K562 (cell line): Measurements from ENCODE around the gene FHDC1. TPM values are rescaled to one million over a fixed set of nuclear protein-coding genes. Genes with fewer than 3 reads are reported as not detected.

Experiments
- CBFA2T2 ChIP-seq: fragments of 450-650 bp; conservative IDR thresholded peaks from 2 replicates; pipeline ENCODE4 v1.6.1; 2017; ENCODE audit warnings: mild to moderate bottlenecking
- CBFA2T3 ChIP-seq: fragments of 450-650 bp; IDR thresholded peaks from 2 replicates; pipeline ENCODE4 v1.6.1; 2017
- CCNT2 ChIP-seq: IDR thresholded peaks from 2 replicates; pipeline ENCODE4 v1.6.1; 2011; ENCODE audit warnings: borderline replicate concordance, low read depth, mild to moderate bottlenecking, moderate library complexity, mixed read lengths, low read length; ENCODE audit not compliant: insufficient read length; ENCODE audit errors: extremely low read depth
- CREB3 ChIP-seq: fragments of 450-650 bp; conservative IDR thresholded peaks from 2 replicates; pipeline ENCODE4 v1.6.1; 2016; ENCODE audit warnings: missing genetic modification characterization, low read depth, mild to moderate bottlenecking, missing compliant biosample characterization, moderate library complexity
- DPF2 ChIP-seq: fragments of 450-650 bp; IDR thresholded peaks from 2 replicates; pipeline ENCODE4 v1.6.1; 2016
- ELK3 ChIP-seq: fragments of 450-650 bp; formaldehyde crosslinking; IDR thresholded peaks from 2 replicates; pipeline ENCODE4 v1.4.0; 2020; ENCODE audit warnings: mild to moderate bottlenecking
- EP300 ChIP-seq: IDR thresholded peaks from 2 replicates; pipeline ENCODE4 v1.6.1; 2012; ENCODE audit warnings: low read length, improper control_type of control experiment
- GABPB1 ChIP-seq: sonication (generic); formaldehyde crosslinking; IDR thresholded peaks from 2 replicates; pipeline ENCODE4 v1.8.0; 2022; ENCODE audit warnings: mild to moderate bottlenecking, missing genetic modification reagents
- HLTF ChIP-seq: fragments of 450-650 bp; IDR thresholded peaks from 2 replicates; pipeline ENCODE4 v1.6.1; 2016
- JUNB ChIP-seq: fragments of 450-650 bp; formaldehyde crosslinking; conservative IDR thresholded peaks from 2 replicates; pipeline ENCODE4 v1.4.0; 2020; ENCODE audit warnings: mild to moderate bottlenecking
- KAT8 ChIP-seq: fragments of 450-650 bp; IDR thresholded peaks from 2 replicates; pipeline ENCODE4 v1.6.1; 2016; ENCODE audit warnings: low read depth, mild to moderate bottlenecking
- MTA2 ChIP-seq: fragments of 450-650 bp; IDR thresholded peaks from 2 replicates; pipeline ENCODE4 v1.6.1; 2016; ENCODE audit warnings: low read depth
- NCOR1 ChIP-seq: fragments of 450-650 bp; IDR thresholded peaks from 2 replicates; pipeline ENCODE4 v1.6.1; 2016; ENCODE audit warnings: mild to moderate bottlenecking, moderate library complexity
- NFIC ChIP-seq: fragments of 450-650 bp; IDR thresholded peaks from 2 replicates; pipeline ENCODE4 v1.6.1; 2017; ENCODE audit warnings: mild to moderate bottlenecking, inconsistent platforms
- NFIX ChIP-seq: fragments of 250-450 bp; sonication (Bioruptor Pico); IDR thresholded peaks from 2 replicates; pipeline ENCODE4 v1.4.0; 2020; ENCODE audit warnings: low read depth, mild to moderate bottlenecking, moderate library complexity
- NR2C2 ChIP-seq, 2 experiments: fragments of 200-800 bp in 1 of 2; sonication (Bioruptor generic) in 1 of 2; sonication (generic) in 1 of 2; formaldehyde crosslinking in 1 of 2; IDR thresholded peaks; 2 replicates each; pipeline versions ENCODE4 v1.6.1 to v1.8.0; 2016 to 2022; ENCODE audit warnings: mild to moderate bottlenecking in 1 of 2, missing compliant biosample characterization in 1 of 2, missing genetic modification characterization in 1 of 2, missing genetic modification reagents in 1 of 2
- PCBP1 ChIP-seq: fragments of 200-400 bp; formaldehyde crosslinking; IDR thresholded peaks from 2 replicates; pipeline ENCODE4 v1.6.1; 2018; ENCODE audit warnings: mild to moderate bottlenecking, low read depth, low read length; ENCODE audit not compliant: poor library complexity, severe bottlenecking
- PCBP2 ChIP-seq: fragments of 200-400 bp; formaldehyde crosslinking; IDR thresholded peaks from 2 replicates; pipeline ENCODE4 v1.6.1; 2018; ENCODE audit warnings: low read length, low read depth, mild to moderate bottlenecking, moderate library complexity; ENCODE audit not compliant: poor library complexity, severe bottlenecking
- SMAD3 ChIP-seq: fragments of 450-650 bp; formaldehyde crosslinking; conservative IDR thresholded peaks from 2 replicates; pipeline ENCODE4 v1.4.0; 2020; ENCODE audit warnings: mild to moderate bottlenecking
- SMARCA5 ChIP-seq: fragments of 450-650 bp; IDR thresholded peaks from 2 replicates; pipeline ENCODE4 v1.6.1; 2016
- TCF3 ChIP-seq: sonication (generic); formaldehyde crosslinking; IDR thresholded peaks from 2 replicates; pipeline ENCODE4 v1.4.0; 2020; ENCODE audit warnings: mild to moderate bottlenecking, missing genetic modification reagents
- ZBTB49 ChIP-seq: sonication (generic); formaldehyde crosslinking; IDR thresholded peaks from 2 replicates; pipeline ENCODE4 v1.8.0; 2022; ENCODE audit warnings: missing genetic modification reagents, mild to moderate bottlenecking, borderline replicate concordance
- ZKSCAN3 ChIP-seq: fragments of 250-450 bp; sonication (Bioruptor Pico); IDR thresholded peaks from 2 replicates; pipeline ENCODE4 v1.4.0; 2020
- ZNF165 ChIP-seq: fragments of 250-450 bp; sonication (Bioruptor Pico); IDR thresholded peaks from 2 replicates; pipeline ENCODE4 v1.4.0; 2020; ENCODE audit warnings: borderline replicate concordance
- ZNF311 ChIP-seq: fragments of 250-450 bp; sonication (Bioruptor Pico); IDR thresholded peaks from 2 replicates; pipeline ENCODE4 v1.4.0; 2020; ENCODE audit warnings: mild to moderate bottlenecking, moderate library complexity
- ZNF766 ChIP-seq: fragments of 200-800 bp; sonication (Bioruptor generic); conservative IDR thresholded peaks from 2 replicates; pipeline ENCODE4 v1.6.1; 2016; ENCODE audit warnings: missing genetic modification characterization, missing compliant biosample characterization
- polyA plus RNA-seq, 8 experiments: library from polyadenylated mRNA; depleted of rRNA in 4 of 8; stranded (reverse) in 5 of 8; unstranded in 3 of 8; fragments of >200 nt; fragmentation: Nextera tagmentation in 2 of 8; fragmentation: Illumina TruSeq in 1 of 8; extraction: Ambion mirVana in 2 of 8; extraction: Trizol in 1 of 8; gene quantifications; 2 replicates each; pipeline versions ENCODE4 v1.2.1 to v1.2.3, GENCODE V29; 2011 to 2014; ENCODE audit warnings: inconsistent platforms in 1 of 8, missing spikeins in 1 of 8
- total RNA-seq, 7 experiments: library from RNA; depleted of rRNA in 6 of 7; stranded (reverse); fragments of >200 nt in 6 of 7; fragmentation: Illumina TruSeq in 2 of 7; extraction: Trizol in 2 of 7; gene quantifications; 2 replicates each; pipeline versions ENCODE4 v1.2.1 to v1.2.3, GENCODE V29; 2011 to 2021; ENCODE audit warnings: low replicate concordance in 1 of 7
- TF ChIP-seq, protein P1 (sequence below): fragments of 250-450 bp; sonication (Bioruptor Pico); IDR thresholded peaks from 2 replicates; pipeline ENCODE4 v1.8.0; 2022; ENCODE audit warnings: inconsistent platforms, mild to moderate bottlenecking, moderate library complexity, borderline replicate concordance

Gene FHDC1
- total and polyA plus RNA-seq, 9 of the 15 experiments (the other 6 are each of a cell fraction or from before 2014, with no cell fraction given): 0.01 to 0.43 (median 0.07) TPM

DNA sequence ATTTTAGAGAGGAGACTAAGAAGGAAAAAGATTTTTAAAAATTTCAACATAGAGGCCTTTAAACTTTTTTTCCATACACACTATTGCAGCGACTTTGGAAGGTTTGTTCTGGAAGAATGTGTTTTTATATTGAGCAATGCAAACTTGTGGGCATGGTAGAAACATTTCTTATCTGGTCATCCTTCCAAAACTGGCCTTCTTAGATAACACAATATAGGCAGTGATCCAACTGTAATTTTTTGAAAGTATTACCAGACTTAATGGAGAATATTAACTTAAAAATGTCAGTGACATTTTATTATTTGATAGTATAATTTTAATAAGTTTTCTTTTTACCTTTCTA is 25.6 kb downstream of the FHDC1 start (continued):
- TF ChIP-seq ZBTB49 (CRISPR knock-in tag) (no peak), PCBP1 (no peak), ELK3 (CRISPR knock-in tag) (no peak), CBFA2T2 (peak; percentile 35; the same call in 1 of the 2 replicates), CBFA2T3 (peak; percentile 70), GABPB1 (CRISPR knock-in tag) (no peak), DPF2 (peak; percentile 53; the same call in 1 of the 2 replicates), PCBP2 (no peak), EP300 (peak; percentile 69), SMAD3 (no peak), ZNF311 (CRISPR knock-in tag) (no peak), NFIX (no peak), HLTF (no peak), ZKSCAN3 (CRISPR knock-in tag) (no peak), TCF3 (CRISPR knock-in tag) (peak; percentile 64), ZNF766 (CRISPR knock-in tag) (0 out of 2 replicates have a peak, but pooled peaks have one; percentile 33), MTA2 (peak; percentile 42; the same call in 1 of the 2 replicates), NR2C2 (CRISPR knock-in tag; IDR thresholded peaks at IDR 0.05) (no peak), NR2C2 (tag; IDR thresholded peaks at IDR 0.05) (no peak), CCNT2 (peak; percentile 18), NCOR1 (peak; percentile 42; the same call in 1 of the 2 replicates), JUNB (no peak), NFIC (peak; percentile 72), KAT8 (no peak), ZNF165 (no peak), SMARCA5 (no peak), CREB3 (tag) (no peak)
- TF ChIP-seq, protein P1, sequence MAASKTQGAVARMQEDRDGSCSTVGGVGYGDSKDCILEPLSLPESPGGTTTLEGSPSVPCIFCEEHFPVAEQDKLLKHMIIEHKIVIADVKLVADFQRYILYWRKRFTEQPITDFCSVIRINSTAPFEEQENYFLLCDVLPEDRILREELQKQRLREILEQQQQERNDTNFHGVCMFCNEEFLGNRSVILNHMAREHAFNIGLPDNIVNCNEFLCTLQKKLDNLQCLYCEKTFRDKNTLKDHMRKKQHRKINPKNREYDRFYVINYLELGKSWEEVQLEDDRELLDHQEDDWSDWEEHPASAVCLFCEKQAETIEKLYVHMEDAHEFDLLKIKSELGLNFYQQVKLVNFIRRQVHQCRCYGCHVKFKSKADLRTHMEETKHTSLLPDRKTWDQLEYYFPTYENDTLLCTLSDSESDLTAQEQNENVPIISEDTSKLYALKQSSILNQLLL (CRISPR knock-in tag): no peak
